Thyroid gland (tissue), 4 donors: ENCODE data around the gene F8A2.

Source experiments
- POLR2A ChIP-seq, 2 donors: fragments of 450-650 bp; IDR thresholded peaks; one replicate each; pipeline ENCODE4 v1.6.1; 2017; ENCODE audit warnings: antibody characterized with exemption in 2 of 2, mild to moderate bottlenecking in 2 of 2, moderate library complexity in 1 of 2
- TF ChIP-seq, protein P1 (sequence below), 6 experiments: fragments of 200-600 bp in 3 of 6; fragments of 450-650 bp in 3 of 6; sonication (generic) in 3 of 6; IDR thresholded peaks; one replicate each; pipeline ENCODE4 v1.5.1; 2016 to 2019; ENCODE audit warnings: antibody characterized with exemption in 6 of 6, mild to moderate bottlenecking in 2 of 6, inconsistent platforms in 1 of 6, moderate library complexity in 1 of 6

DNA sequence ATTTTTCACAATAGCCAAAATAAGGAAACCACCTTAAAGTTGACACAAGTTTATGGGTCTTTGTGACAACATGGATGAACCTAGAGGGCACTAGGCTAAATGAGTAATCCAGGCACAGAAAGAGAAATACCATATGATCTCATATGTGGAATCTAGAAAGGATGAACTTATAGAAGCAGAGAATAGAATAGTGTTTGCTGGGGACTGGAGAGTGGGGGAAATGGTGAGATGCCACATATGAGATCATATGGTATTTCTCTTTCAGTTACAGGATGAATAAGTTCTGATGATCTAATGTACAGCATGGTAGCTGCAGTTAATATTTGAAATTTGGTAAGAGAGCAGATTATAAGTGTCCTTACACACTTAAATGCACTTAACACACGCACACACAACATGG, 35.9 kb downstream of the F8A2 start:
- TF ChIP-seq, protein P1, sequence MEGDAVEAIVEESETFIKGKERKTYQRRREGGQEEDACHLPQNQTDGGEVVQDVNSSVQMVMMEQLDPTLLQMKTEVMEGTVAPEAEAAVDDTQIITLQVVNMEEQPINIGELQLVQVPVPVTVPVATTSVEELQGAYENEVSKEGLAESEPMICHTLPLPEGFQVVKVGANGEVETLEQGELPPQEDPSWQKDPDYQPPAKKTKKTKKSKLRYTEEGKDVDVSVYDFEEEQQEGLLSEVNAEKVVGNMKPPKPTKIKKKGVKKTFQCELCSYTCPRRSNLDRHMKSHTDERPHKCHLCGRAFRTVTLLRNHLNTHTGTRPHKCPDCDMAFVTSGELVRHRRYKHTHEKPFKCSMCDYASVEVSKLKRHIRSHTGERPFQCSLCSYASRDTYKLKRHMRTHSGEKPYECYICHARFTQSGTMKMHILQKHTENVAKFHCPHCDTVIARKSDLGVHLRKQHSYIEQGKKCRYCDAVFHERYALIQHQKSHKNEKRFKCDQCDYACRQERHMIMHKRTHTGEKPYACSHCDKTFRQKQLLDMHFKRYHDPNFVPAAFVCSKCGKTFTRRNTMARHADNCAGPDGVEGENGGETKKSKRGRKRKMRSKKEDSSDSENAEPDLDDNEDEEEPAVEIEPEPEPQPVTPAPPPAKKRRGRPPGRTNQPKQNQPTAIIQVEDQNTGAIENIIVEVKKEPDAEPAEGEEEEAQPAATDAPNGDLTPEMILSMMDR (IDR thresholded peaks at IDR 0.05): no peak
- TF ChIP-seq POLR2A (IDR thresholded peaks at IDR 0.05): no peak
